GM19193 (cell line): Measurements from ENCODE around the gene SDC1.

Experiments
- POLR2A ChIP-seq: IDR thresholded peaks from 4 replicates; pipeline ENCODE4 v1.6.1; 2011; ENCODE audit not compliant: insufficient read depth, insufficient read length; ENCODE audit errors: extremely low read depth

The SDC1 gene

GRCh38 chr2:20231159-20231558 is 6.2 kb upstream of the SDC1 start:
- TF ChIP-seq POLR2A, result no peak

- no peak for TF ChIP-seq POLR2A
Observed at GRCh38 chr2:20230114-20230425, 5.1 kb upstream of the SDC1 start.

GRCh38 chr2:20229322-20230113 is 4.6 kb upstream of the SDC1 start:
- no peak for TF ChIP-seq POLR2A

- no peak for TF ChIP-seq POLR2A
Observed at GRCh38 chr2:20227894-20228505, 3.1 kb upstream of the SDC1 start.

GRCh38 chr2:20226152-20226545 is 1.2 kb upstream of the SDC1 start:
- TF ChIP-seq POLR2A, result no peak

GRCh38 chr2:20225294-20226151 is 593 bp upstream of the SDC1 start:
- TF ChIP-seq POLR2A, result no peak

- peak; percentile 31 for TF ChIP-seq POLR2A
Observed at GRCh38 chr2:20224164-20224715, 690 bp downstream of the SDC1 start.

- no peak for TF ChIP-seq POLR2A
Observed at GRCh38 chr2:20223407-20224163, 1.3 kb downstream of the SDC1 start.

- no peak for TF ChIP-seq POLR2A
Observed at GRCh38 chr2:20222769-20223406, 2.0 kb downstream of the SDC1 start.

GRCh38 chr2:20222014-20222768 is 2.7 kb downstream of the SDC1 start:
- TF ChIP-seq POLR2A, result no peak

- TF ChIP-seq POLR2A, result no peak
Observed at GRCh38 chr2:20221555-20221973, 3.4 kb downstream of the SDC1 start.

GRCh38 chr2:20220806-20221554 is 4.0 kb downstream of the SDC1 start:
- TF ChIP-seq POLR2A, result no peak

GRCh38 chr2:20219763-20220380 is 5.1 kb downstream of the SDC1 start:
- TF ChIP-seq POLR2A, result no peak
